ENCODE measurements around the gene TMEM183A. TPM values are rescaled to one million over a fixed set of nuclear protein-coding genes. Genes with fewer than 3 reads are reported as not detected.

Gene TMEM183A
- total RNA-seq, 1 donor from 2014 or later, result 52.0 TPM

GRCh38 chr1:203043830-203044545 is 36.8 kb downstream of the TMEM183A start:
- H3K27ac ChIP-seq, result no peak overlapping the region
- no peaks in the 10 kb centered on the region for H3K36me3 ChIP-seq
- H3K27me3 ChIP-seq (ENCODE audit: low read depth), result no peaks in the 10 kb centered on the region
- intact Hi-C loops (cut with DNase I), result no loop called here
- DNase-seq (no peak), ATAC-seq (no peak)
- no peaks in the 10 kb centered on the region for H3K9me3 ChIP-seq
- no peaks in the 10 kb centered on the region for H3K4me1 ChIP-seq
- no peak overlapping the region for H3K4me3 ChIP-seq
- TF ChIP-seq, protein P1, sequence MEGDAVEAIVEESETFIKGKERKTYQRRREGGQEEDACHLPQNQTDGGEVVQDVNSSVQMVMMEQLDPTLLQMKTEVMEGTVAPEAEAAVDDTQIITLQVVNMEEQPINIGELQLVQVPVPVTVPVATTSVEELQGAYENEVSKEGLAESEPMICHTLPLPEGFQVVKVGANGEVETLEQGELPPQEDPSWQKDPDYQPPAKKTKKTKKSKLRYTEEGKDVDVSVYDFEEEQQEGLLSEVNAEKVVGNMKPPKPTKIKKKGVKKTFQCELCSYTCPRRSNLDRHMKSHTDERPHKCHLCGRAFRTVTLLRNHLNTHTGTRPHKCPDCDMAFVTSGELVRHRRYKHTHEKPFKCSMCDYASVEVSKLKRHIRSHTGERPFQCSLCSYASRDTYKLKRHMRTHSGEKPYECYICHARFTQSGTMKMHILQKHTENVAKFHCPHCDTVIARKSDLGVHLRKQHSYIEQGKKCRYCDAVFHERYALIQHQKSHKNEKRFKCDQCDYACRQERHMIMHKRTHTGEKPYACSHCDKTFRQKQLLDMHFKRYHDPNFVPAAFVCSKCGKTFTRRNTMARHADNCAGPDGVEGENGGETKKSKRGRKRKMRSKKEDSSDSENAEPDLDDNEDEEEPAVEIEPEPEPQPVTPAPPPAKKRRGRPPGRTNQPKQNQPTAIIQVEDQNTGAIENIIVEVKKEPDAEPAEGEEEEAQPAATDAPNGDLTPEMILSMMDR (IDR thresholded peaks at IDR 0.05), result no peak

GRCh38 chr1:203044546-203045250 is 37.5 kb downstream of the TMEM183A start:
- intact Hi-C loops (cut with DNase I), result no loop called here
- Histone ChIP-seq H3K4me3 (no peak overlapping the region), H3K36me3 (no peaks in the 10 kb centered on the region), H3K4me1 (no peaks in the 10 kb centered on the region), H3K9me3 (no peaks in the 10 kb centered on the region), H3K27me3 (ENCODE audit: low read depth) (no peaks in the 10 kb centered on the region), H3K27ac (no peak overlapping the region)
- ATAC-seq (no peak), DNase-seq (no peak)
- TF ChIP-seq, protein P1 (IDR thresholded peaks at IDR 0.05), result no peak

GRCh38 chr1:203045336-203045735 is 38.2 kb downstream of the TMEM183A start:
- Histone ChIP-seq H3K4me1 (no peaks in the 10 kb centered on the region), H3K27me3 (ENCODE audit: low read depth) (no peaks in the 10 kb centered on the region), H3K27ac (no peak overlapping the region), H3K36me3 (no peaks in the 10 kb centered on the region), H3K4me3 (no peak overlapping the region), H3K9me3 (no peaks in the 10 kb centered on the region)
- DNase-seq, result no peak
- intact Hi-C loops (cut with DNase I), result no loop called here
- ATAC-seq, result no peak
- TF ChIP-seq, protein P1 (IDR thresholded peaks at IDR 0.05), result no peak

DNA sequence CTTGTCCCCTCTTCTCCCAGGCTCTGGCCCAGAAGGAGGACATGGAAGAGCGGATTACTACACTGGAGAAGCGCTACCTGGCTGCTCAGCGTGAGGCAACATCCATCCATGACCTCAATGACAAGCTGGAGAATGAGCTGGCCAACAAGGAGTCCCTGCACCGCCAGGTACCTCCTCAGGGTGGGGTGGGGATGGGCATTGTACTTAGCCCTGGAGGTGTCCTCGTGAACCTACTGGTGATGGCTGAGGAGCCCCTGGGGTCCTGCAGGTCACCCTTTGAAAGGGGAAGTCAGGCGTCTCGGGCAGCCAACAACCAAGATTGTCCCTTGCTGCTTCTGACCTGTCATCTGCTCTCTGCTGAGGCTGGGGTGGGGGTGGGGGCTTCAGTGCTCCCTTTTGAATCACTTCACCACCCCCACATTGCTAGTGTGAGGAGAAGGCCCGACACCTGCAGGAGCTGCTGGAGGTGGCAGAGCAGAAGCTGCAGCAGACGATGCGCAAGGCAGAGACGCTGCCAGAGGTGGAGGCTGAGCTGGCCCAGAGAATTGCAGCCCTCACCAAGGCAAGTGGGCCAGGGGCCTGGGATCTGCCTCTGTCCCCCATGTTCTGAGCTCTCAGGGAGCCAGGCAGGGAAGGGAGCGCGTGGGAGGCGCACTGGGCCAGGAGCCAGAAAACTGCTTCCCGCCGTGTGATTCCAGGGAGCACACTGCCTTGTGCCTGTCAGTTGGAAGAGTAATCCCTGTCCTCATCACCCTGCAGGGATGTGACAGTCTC is 38.8 kb downstream of the TMEM183A start:
- Histone ChIP-seq H3K4me1 (no peaks in the 10 kb centered on the region), H3K9me3 (no peaks in the 10 kb centered on the region), H3K27me3 (ENCODE audit: low read depth) (no peaks in the 10 kb centered on the region), H3K27ac (no peak overlapping the region), H3K4me3 (no peak overlapping the region), H3K36me3 (no peaks in the 10 kb centered on the region)
- no peak for DNase-seq
- intact Hi-C loops (cut with DNase I), result no loop called here
- ATAC-seq, result no peak
- TF ChIP-seq, protein P1 (IDR thresholded peaks at IDR 0.05), result no peak

GRCh38 chr1:203046984-203047630 is 39.9 kb downstream of the TMEM183A start:
- H3K27ac ChIP-seq, result no peak overlapping the region
- no peaks in the 10 kb centered on the region for H3K4me1 ChIP-seq
- no peak overlapping the region for H3K4me3 ChIP-seq
- no peaks in the 10 kb centered on the region for H3K27me3 ChIP-seq (ENCODE audit: low read depth)
- TF ChIP-seq, protein P1 (IDR thresholded peaks at IDR 0.05), result no peak
- peak in 1 of 2 donors; percentile 30 for ATAC-seq
- intact Hi-C loops (cut with DNase I), result no loop called here
- DNase-seq, result no peak
- no peaks in the 10 kb centered on the region for H3K36me3 ChIP-seq
- no peaks in the 10 kb centered on the region for H3K9me3 ChIP-seq

Measured in lower lobe of right lung (tissue), 2 donors.